OCI-LY3 (cell line): ENCODE measurements around the gene EPHA8.

ENCODE experiments used
- H2AFZ ChIP-seq: fragments of 200-600, 300-600 bp; shearing (Covaris generic); 2 replicates; pipeline ENCODE4 v1.6.0; 2014; ENCODE audit warnings: antibody characterized with exemption, low read depth, low read length
- H3K27ac ChIP-seq: fragments of 200-600, 300-600 bp; sonication (generic); 2 replicates; pipeline ENCODE4 v1.5.1; 2014; ENCODE audit warnings: mild to moderate bottlenecking, low read length, moderate library complexity, mixed read lengths
- H3K27me3 ChIP-seq: fragments of 200-600, 300-600 bp; sonication (generic); 2 replicates; pipeline ENCODE4 v1.6.1; 2014; ENCODE audit warnings: low read depth, low read length, mixed read lengths
- H3K36me3 ChIP-seq: fragments of 200-600, 300-600 bp; sonication (generic); replicated peaks from 2 replicates; pipeline ENCODE3; 2014; ENCODE audit warnings: low read depth, low read length, mixed read lengths
- H3K4me1 ChIP-seq: fragments of 300-600, 200-600 bp; sonication (generic); 2 replicates; pipeline ENCODE4 v1.6.1; 2014; ENCODE audit warnings: low read length, mixed read lengths
- H3K4me2 ChIP-seq: fragments of 200-600, 300-600 bp; sonication (generic); 2 replicates; pipeline ENCODE4 v1.6.1; 2014; ENCODE audit warnings: low read length, mixed read lengths
- H3K4me3 ChIP-seq: fragments of 300-600, 200-600 bp; sonication (generic); 2 replicates; pipeline ENCODE4 v1.5.1; 2014; ENCODE audit warnings: antibody characterized with exemption, mild to moderate bottlenecking, low read length, moderate library complexity
- H3K79me2 ChIP-seq: fragments of 300-600, 200-600 bp; shearing (Covaris generic); 2 replicates; pipeline ENCODE4 v1.6.1; 2014; ENCODE audit warnings: mild to moderate bottlenecking, low read length, mixed read lengths
- H3K9ac ChIP-seq: fragments of 300-600, 200-600 bp; shearing (Covaris generic); 2 replicates; pipeline ENCODE4 v1.6.0; 2014; ENCODE audit warnings: mild to moderate bottlenecking, low read length, moderate library complexity
- H3K9me3 ChIP-seq: fragments of 200-600, 300-600 bp; shearing (Covaris generic); 2 replicates; pipeline ENCODE4 v1.6.1; 2014; ENCODE audit warnings: low read length, mixed read lengths; ENCODE audit not compliant: insufficient read depth
- H4K20me1 ChIP-seq: fragments of 200-600, 300-600 bp; sonication (generic); 2 replicates; pipeline ENCODE4 v1.6.1; 2016; ENCODE audit warnings: low read length, mixed read lengths; ENCODE audit not compliant: insufficient read depth
- EZH2phosphoT487 ChIP-seq: fragments of 200-600 bp; shearing (Covaris generic); IDR thresholded peaks from 2 replicates; pipeline ENCODE4 v1.6.1; 2018; ENCODE audit warnings: antibody characterized with exemption, mixed run types, low read depth
- TF ChIP-seq, protein P1 (sequence below): fragments of 200-600, 300-600 bp; sonication (generic); IDR thresholded peaks from 2 replicates; pipeline ENCODE4 v1.5.1; 2014; ENCODE audit warnings: antibody characterized with exemption, low read length, low read depth

Gene EPHA8

DNA sequence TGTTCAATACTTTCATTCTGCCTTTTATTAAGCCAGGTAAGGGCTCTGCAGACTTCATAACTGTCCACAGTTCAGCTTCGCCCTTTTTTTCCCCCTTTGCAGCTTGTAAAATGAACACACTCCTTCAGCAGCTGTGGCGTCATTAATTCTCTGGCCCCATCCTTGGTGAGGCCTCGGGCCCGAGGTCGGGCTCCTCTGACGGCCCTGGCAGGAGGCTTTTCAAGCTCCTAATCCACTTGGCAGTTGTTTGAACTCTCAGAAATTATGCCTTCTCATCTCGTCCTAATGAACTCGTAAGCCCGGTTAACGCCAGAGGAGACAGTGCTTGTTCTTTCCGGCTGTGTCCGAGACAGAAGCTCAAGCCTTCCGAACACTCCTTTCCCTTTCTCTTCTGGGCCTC, 18.1 kb upstream of the EPHA8 start:
- TF ChIP-seq, protein P1, sequence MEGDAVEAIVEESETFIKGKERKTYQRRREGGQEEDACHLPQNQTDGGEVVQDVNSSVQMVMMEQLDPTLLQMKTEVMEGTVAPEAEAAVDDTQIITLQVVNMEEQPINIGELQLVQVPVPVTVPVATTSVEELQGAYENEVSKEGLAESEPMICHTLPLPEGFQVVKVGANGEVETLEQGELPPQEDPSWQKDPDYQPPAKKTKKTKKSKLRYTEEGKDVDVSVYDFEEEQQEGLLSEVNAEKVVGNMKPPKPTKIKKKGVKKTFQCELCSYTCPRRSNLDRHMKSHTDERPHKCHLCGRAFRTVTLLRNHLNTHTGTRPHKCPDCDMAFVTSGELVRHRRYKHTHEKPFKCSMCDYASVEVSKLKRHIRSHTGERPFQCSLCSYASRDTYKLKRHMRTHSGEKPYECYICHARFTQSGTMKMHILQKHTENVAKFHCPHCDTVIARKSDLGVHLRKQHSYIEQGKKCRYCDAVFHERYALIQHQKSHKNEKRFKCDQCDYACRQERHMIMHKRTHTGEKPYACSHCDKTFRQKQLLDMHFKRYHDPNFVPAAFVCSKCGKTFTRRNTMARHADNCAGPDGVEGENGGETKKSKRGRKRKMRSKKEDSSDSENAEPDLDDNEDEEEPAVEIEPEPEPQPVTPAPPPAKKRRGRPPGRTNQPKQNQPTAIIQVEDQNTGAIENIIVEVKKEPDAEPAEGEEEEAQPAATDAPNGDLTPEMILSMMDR = no peak
- TF ChIP-seq EZH2phosphoT487 = no peak
- Histone ChIP-seq H3K27ac (no peak overlapping the region), H3K4me2 (no peak overlapping the region), H3K27me3 (no peaks in the 10 kb centered on the region), H3K4me1 (no peaks in the 10 kb centered on the region), H3K9me3 (no peaks in the 10 kb centered on the region), H3K4me3 (no peak overlapping the region), H3K9ac (no peak overlapping the region), H3K36me3 (no peaks in the 10 kb centered on the region), H3K79me2 (no peaks in the 10 kb centered on the region), H2AFZ (no peak overlapping the region), H4K20me1 (no peaks in the 10 kb centered on the region)

DNA sequence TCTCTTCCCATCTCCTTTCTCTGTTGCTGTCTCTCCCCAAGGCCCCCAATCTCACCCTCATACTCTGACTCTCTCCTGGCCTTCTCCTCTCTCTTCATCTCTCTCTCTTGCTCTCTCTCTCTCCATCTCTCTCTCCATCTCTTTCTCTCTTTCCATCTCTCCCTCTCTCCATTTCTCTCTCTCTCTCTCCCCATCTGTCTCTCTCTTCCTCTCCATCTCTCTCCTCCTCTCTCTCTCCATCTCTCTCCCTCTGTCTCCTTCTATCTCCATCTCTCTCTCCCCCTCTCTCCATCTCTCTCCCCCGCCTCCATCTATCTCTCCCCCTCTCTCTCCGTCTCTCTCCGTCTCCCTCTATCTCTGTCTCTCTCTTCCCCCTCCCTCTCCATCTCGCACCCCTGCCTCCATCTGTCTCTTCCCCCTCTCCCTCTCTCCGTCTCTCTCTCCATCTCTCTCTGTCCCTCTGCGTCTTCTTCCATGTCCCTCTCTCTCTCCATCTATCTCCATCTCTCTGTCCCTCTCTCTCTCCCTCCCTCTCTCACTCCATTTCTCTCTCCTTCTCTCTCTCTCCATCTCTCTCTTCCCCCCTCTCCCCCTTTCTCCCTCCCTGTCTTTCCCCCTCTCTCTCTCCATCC, 16.0 kb upstream of the EPHA8 start:
- Histone ChIP-seq H3K27ac (no peak overlapping the region), H4K20me1 (no peaks in the 10 kb centered on the region), H3K4me2 (no peak overlapping the region), H3K4me1 (no peaks in the 10 kb centered on the region), H3K27me3 (no peaks in the 10 kb centered on the region), H3K79me2 (no peaks in the 10 kb centered on the region), H3K9ac (no peak overlapping the region), H2AFZ (no peak overlapping the region), H3K9me3 (no peaks in the 10 kb centered on the region), H3K4me3 (no peak overlapping the region), H3K36me3 (no peaks in the 10 kb centered on the region)
- TF ChIP-seq, protein P1 = no peak
- TF ChIP-seq EZH2phosphoT487 = no peak

DNA sequence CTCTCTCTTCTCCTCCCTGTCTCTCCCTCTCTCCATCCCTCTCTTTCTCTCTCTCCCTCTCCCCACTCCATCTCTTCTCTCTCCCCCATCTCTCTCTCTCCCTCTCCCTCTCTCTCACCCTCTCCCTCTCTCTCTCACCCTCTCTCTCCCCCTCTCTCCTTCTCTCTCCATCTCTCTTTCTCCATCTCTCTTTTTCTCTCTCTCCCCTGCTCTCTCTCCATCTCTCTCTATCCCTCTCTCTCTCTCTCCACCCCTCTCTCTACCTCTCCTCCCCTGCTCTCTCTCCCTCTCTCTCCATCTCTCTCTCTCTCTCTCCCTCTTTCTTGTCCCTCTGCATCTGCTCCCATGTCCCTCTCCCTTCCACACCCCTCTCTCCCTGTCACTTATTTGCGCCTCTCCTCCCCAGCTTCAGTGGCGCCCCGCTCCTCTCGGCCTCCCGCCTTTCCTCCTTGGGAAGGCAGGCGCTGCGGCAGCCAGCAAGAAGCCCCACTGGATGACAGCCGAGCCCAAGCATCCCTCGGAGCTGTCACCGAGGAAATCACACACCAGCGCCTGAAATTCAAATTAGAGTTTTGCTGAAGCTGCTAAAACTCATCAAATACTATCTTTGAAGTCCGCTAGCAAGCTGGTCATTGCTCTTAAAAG, 15.3 kb upstream of the EPHA8 start:
- H3K9ac ChIP-seq = no peak overlapping the region
- no peaks in the 10 kb centered on the region for H3K4me1 ChIP-seq
- no peaks in the 10 kb centered on the region for H3K79me2 ChIP-seq
- H3K4me3 ChIP-seq = no peak overlapping the region
- H2AFZ ChIP-seq = no peak overlapping the region
- H3K36me3 ChIP-seq = no peaks in the 10 kb centered on the region
- no peak overlapping the region for H3K4me2 ChIP-seq
- TF ChIP-seq EZH2phosphoT487 = no peak
- TF ChIP-seq, protein P1 = no peak
- H3K27me3 ChIP-seq = no peaks in the 10 kb centered on the region
- H4K20me1 ChIP-seq = no peaks in the 10 kb centered on the region
- no peaks in the 10 kb centered on the region for H3K9me3 ChIP-seq
- H3K27ac ChIP-seq = no peak overlapping the region

DNA sequence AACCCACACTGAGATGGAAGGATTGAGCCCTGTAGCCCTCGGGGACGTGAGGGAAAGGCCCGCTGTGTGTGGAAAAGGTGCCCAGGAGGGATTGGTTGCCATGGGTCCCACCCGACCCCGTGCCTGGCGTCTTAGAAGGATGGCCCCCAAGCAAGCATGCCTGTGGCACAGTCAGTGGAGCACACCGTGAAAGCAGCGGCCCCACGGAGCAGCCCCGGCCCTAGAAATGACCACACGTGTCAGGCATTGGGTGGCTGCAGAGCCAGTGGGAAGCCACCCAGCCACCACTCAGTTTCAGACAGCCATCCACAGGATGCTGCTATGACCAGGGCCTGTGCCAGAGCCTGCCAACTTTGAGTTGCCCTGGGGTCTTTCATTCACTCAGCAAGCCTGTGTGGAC, 13.3 kb upstream of the EPHA8 start:
- Histone ChIP-seq H3K4me1 (no peaks in the 10 kb centered on the region), H3K27me3 (no peaks in the 10 kb centered on the region)

More for the DNA sequence above, 13.3 kb upstream of the EPHA8 start:
- no peak overlapping the region for H3K27ac ChIP-seq
- no peak overlapping the region for H2AFZ ChIP-seq
- no peaks in the 10 kb centered on the region for H3K9me3 ChIP-seq
- no peak overlapping the region for H3K9ac ChIP-seq
- H3K4me2 ChIP-seq = no peak overlapping the region
- no peaks in the 10 kb centered on the region for H3K36me3 ChIP-seq
- H3K79me2 ChIP-seq = no peaks in the 10 kb centered on the region
- H3K4me3 ChIP-seq = no peak overlapping the region
- no peak for TF ChIP-seq EZH2phosphoT487
- TF ChIP-seq, protein P1 = no peak
- H4K20me1 ChIP-seq = no peaks in the 10 kb centered on the region
